OCI-LY1 (cell line): ENCODE data around the gene SLC45A1.

Experiments
- H2AFZ ChIP-seq: fragments of 200-600 bp; sonication (generic), shearing (Covaris generic); 2 replicates; pipeline ENCODE4 v1.6.0; 2014; ENCODE audit warnings: antibody characterized with exemption, mild to moderate bottlenecking, low read length
- H3F3A ChIP-seq: fragments of 200-600 bp; sonication (generic), shearing (Covaris generic); 2 replicates; pipeline ENCODE4 v1.6.0; 2014; ENCODE audit warnings: mild to moderate bottlenecking, antibody characterized with exemption, low read length, moderate library complexity; ENCODE audit not compliant: insufficient read depth
- H3K27ac ChIP-seq: fragments of 200-600 bp; sonication (generic); 2 replicates; pipeline ENCODE4 v1.5.1; 2014; ENCODE audit warnings: low read length, mixed run types, mild to moderate bottlenecking, low read depth; ENCODE audit not compliant: poor library complexity, severe bottlenecking
- H3K27me3 ChIP-seq: fragments of 200-600 bp; sonication (generic); 2 replicates; pipeline ENCODE4 v1.6.0; 2014; ENCODE audit warnings: antibody characterized with exemption, mild to moderate bottlenecking, low read length, moderate library complexity; ENCODE audit not compliant: insufficient read depth
- H3K36me3 ChIP-seq: fragments of 200-600 bp; sonication (generic); 2 replicates; pipeline ENCODE4 v1.6.1; 2014; ENCODE audit warnings: mild to moderate bottlenecking, antibody characterized with exemption, low read length, moderate library complexity, mixed read lengths; ENCODE audit not compliant: insufficient read depth
- H3K4me1 ChIP-seq: fragments of 200-600 bp; sonication (generic); 2 replicates; pipeline ENCODE4 v1.5.1; 2014; ENCODE audit warnings: mild to moderate bottlenecking, low read length, moderate library complexity; ENCODE audit not compliant: insufficient read depth, severe bottlenecking
- H3K4me2 ChIP-seq: fragments of 200-600 bp; sonication (generic), shearing (Covaris generic); 2 replicates; pipeline ENCODE4 v1.6.1; 2014; ENCODE audit warnings: low read length
- H3K4me3 ChIP-seq: fragments of 200-600 bp; sonication (generic); 2 replicates; pipeline ENCODE4 v1.5.1; 2014; ENCODE audit warnings: low read length, low read depth, mild to moderate bottlenecking, mixed read lengths; ENCODE audit not compliant: poor library complexity, severe bottlenecking
- H3K79me2 ChIP-seq: fragments of 200-600 bp; shearing (Covaris generic); 2 replicates; pipeline ENCODE4 v1.6.1; 2016; ENCODE audit warnings: mixed run types, low read length, mixed read lengths; ENCODE audit not compliant: insufficient read depth
- H3K9ac ChIP-seq: fragments of 200-600 bp; sonication (generic), shearing (Covaris generic); 2 replicates; pipeline ENCODE4 v1.6.1; 2014; ENCODE audit warnings: mild to moderate bottlenecking, low read length, mixed read lengths
- H3K9me2 ChIP-seq: fragments of 200-600 bp; sonication (generic), shearing (Covaris generic); 2 replicates; pipeline ENCODE4 v1.6.1; 2014; ENCODE audit warnings: low read depth, mild to moderate bottlenecking, low read length, mixed read lengths
- H3K9me3 ChIP-seq: fragments of 200-600 bp; shearing (Covaris generic); 2 replicates; pipeline ENCODE4 v1.6.1; 2014; ENCODE audit warnings: low read length, mixed read lengths
- H4K20me1 ChIP-seq: fragments of 200-600 bp; sonication (generic), shearing (Covaris generic); 2 replicates; pipeline ENCODE4 v1.6.0; 2016; ENCODE audit warnings: mild to moderate bottlenecking, low read length; ENCODE audit not compliant: insufficient read depth
- CTCF ChIP-seq: fragments of 200-600 bp; sonication (generic), shearing (Covaris generic); IDR thresholded peaks from 2 replicates; pipeline ENCODE4 v1.5.1; 2017; ENCODE audit warnings: mild to moderate bottlenecking, antibody characterized with exemption, low read length, moderate library complexity, mixed read lengths
- EZH2 ChIP-seq: fragments of 200-600 bp; sonication (generic), shearing (Covaris generic); IDR thresholded peaks from 2 replicates; pipeline ENCODE4 v1.8.0; 2017; ENCODE audit warnings: borderline replicate concordance, mixed run types, mild to moderate bottlenecking, antibody characterized with exemption, low read length, moderate library complexity, mixed read lengths

Gene SLC45A1

GRCh38 chr1:8317647-8318381, at the start of gene SLC45A1:
TSS of gene SLC45A1 (plus strand) at chr1:8318114. CDS start at chr1:8324330, 6,216 bp downstream.
- no peak for TF ChIP-seq EZH2
- no peak for TF ChIP-seq CTCF
- H3K9ac ChIP-seq: no peak within 1 kb of the TSS
- no peak within 1 kb of the TSS for H3K27ac ChIP-seq
- H3K36me3 ChIP-seq: no peaks in the 10 kb centered on the region
- H3F3A ChIP-seq: no peaks in the 10 kb centered on the region
- H3K9me3 ChIP-seq: no peaks in the 10 kb centered on the region
- H3K27me3 ChIP-seq: peaks cover 7% of the 10 kb centered on the region; the same call in 1 of the 2 replicates
- no peak within 1 kb of the TSS for H2AFZ ChIP-seq
- no peaks in the 10 kb centered on the region for H4K20me1 ChIP-seq
- no peaks in the 10 kb centered on the region for H3K79me2 ChIP-seq
- peak within 1 kb of the TSS; percentile 35 for H3K4me3 ChIP-seq
- peaks cover 7% of the 10 kb centered on the region for H3K4me1 ChIP-seq
- H3K4me2 ChIP-seq: peak within 1 kb of the TSS; percentile 51; the same call in 1 of the 2 replicates
- H3K9me2 ChIP-seq: no peaks in the 10 kb centered on the region

- Histone ChIP-seq H3K27me3 (no peaks in the 10 kb centered on the region), H3F3A (no peaks in the 10 kb centered on the region), H3K9me3 (no peaks in the 10 kb centered on the region), H3K9me2 (no peaks in the 10 kb centered on the region), H3K79me2 (no peaks in the 10 kb centered on the region), H2AFZ (no peak overlapping the region), H3K36me3 (no peaks in the 10 kb centered on the region), H3K9ac (no peak overlapping the region), H3K27ac (no peak overlapping the region), H3K4me1 (no peaks in the 10 kb centered on the region), H4K20me1 (no peaks in the 10 kb centered on the region), H3K4me2 (no peak overlapping the region), H3K4me3 (no peak overlapping the region)
- TF ChIP-seq CTCF (no peak), EZH2 (no peak)
These were observed 44.9 kb upstream of the SLC45A1 start for GRCh38 chr1:8273036-8273435.

GRCh38 chr1:8274352-8274751, 43.6 kb upstream of the SLC45A1 start:
- no peaks in the 10 kb centered on the region for H3K27me3 ChIP-seq
- H2AFZ ChIP-seq: no peak overlapping the region
- no peak for TF ChIP-seq EZH2
- no peak for TF ChIP-seq CTCF
- no peak overlapping the region for H3K4me3 ChIP-seq
- H3F3A ChIP-seq: no peaks in the 10 kb centered on the region
- no peak overlapping the region for H3K4me2 ChIP-seq
- H4K20me1 ChIP-seq: no peaks in the 10 kb centered on the region
- no peaks in the 10 kb centered on the region for H3K9me3 ChIP-seq
- H3K4me1 ChIP-seq: no peaks in the 10 kb centered on the region
- H3K9me2 ChIP-seq: no peaks in the 10 kb centered on the region
- H3K9ac ChIP-seq: no peak overlapping the region
- H3K27ac ChIP-seq: no peak overlapping the region
- no peaks in the 10 kb centered on the region for H3K79me2 ChIP-seq
- no peaks in the 10 kb centered on the region for H3K36me3 ChIP-seq
